GM23338 (cell line): ENCODE measurements around the gene GPSM1. TPM values are rescaled to one million over a fixed set of nuclear protein-coding genes. Genes with fewer than 3 reads are reported as not detected.

Experiments
- ATAC-seq: fragments of 200-7000 bp; cut with Tn5 transposase; 3 replicates; pipeline ENCODE4 v1.9.1; 2020
- DNase-seq: peaks from one replicate; pipeline ENCODE4 v3.0.0-alpha.2; 2015; ENCODE audit warnings: low spot score
- H2AFZ ChIP-seq: fragments of 200-600 bp; sonication (generic); 2 replicates; pipeline ENCODE4 v1.8.0; 2016; ENCODE audit warnings: antibody characterized with exemption, mild to moderate bottlenecking, moderate library complexity
- H3F3A ChIP-seq: fragments of 200-600 bp; sonication (generic); replicated peaks from 2 replicates; pipeline ENCODE4 v1.8.0; 2017; ENCODE audit warnings: antibody characterized with exemption, mixed run types, low read depth
- H3K27ac ChIP-seq: fragments of 200-600 bp; sonication (generic); 2 replicates; pipeline ENCODE4 v1.6.1; 2016; ENCODE audit warnings: low read depth
- H3K27me3 ChIP-seq: fragments of 200-600 bp; sonication (generic); 2 replicates; pipeline ENCODE4 v1.8.0; 2016; ENCODE audit warnings: mild to moderate bottlenecking, mixed run types, moderate library complexity; ENCODE audit not compliant: insufficient read depth
- H3K36me3 ChIP-seq: fragments of 200-600 bp; sonication (generic); 2 replicates; pipeline ENCODE4 v1.8.0; 2016; ENCODE audit warnings: mild to moderate bottlenecking; ENCODE audit not compliant: insufficient read depth
- H3K4me1 ChIP-seq: fragments of 200-600 bp; sonication (generic); 2 replicates; pipeline ENCODE4 v1.8.0; 2016; ENCODE audit warnings: mild to moderate bottlenecking, moderate library complexity; ENCODE audit not compliant: insufficient read depth
- H3K4me2 ChIP-seq: fragments of 200-600 bp; sonication (generic); 2 replicates; pipeline ENCODE4 v1.7.1; 2017; ENCODE audit warnings: mixed run types
- H3K4me3 ChIP-seq: fragments of 200-600 bp; sonication (generic); 2 replicates; pipeline ENCODE4 v1.6.1; 2016; ENCODE audit warnings: mixed run types
- H3K79me2 ChIP-seq: fragments of 200-600 bp; sonication (generic); replicated peaks from 2 replicates; pipeline ENCODE4 v1.8.0; 2017; ENCODE audit warnings: mild to moderate bottlenecking; ENCODE audit not compliant: insufficient read depth
- H3K9me2 ChIP-seq: fragments of 200-600 bp; sonication (generic); 2 replicates; pipeline ENCODE4 v1.8.0; 2017; ENCODE audit not compliant: insufficient read depth
- H4K20me1 ChIP-seq: fragments of 200-600 bp; sonication (generic); replicated peaks from 2 replicates; pipeline ENCODE4 v1.8.0; 2017; ENCODE audit warnings: mild to moderate bottlenecking; ENCODE audit not compliant: insufficient read depth
- H3K27ac Mint-ChIP-seq: 2 replicates; pipeline ENCODE4 v1.8.0; 2020; ENCODE audit warnings: inconsistent platforms, mild to moderate bottlenecking, moderate library complexity, mixed read lengths
- H3K27me3 Mint-ChIP-seq: 3 replicates; pipeline ENCODE4 v1.8.0; 2022; ENCODE audit warnings: low read depth, mild to moderate bottlenecking, moderate library complexity, mixed read lengths, inconsistent platforms; ENCODE audit not compliant: insufficient read depth, poor library complexity
- H3K36me3 Mint-ChIP-seq: 3 replicates; pipeline ENCODE4 v1.8.0; 2021; ENCODE audit warnings: low read depth, mild to moderate bottlenecking, inconsistent platforms, moderate library complexity, mixed read lengths
- H3K4me1 Mint-ChIP-seq: 3 replicates; pipeline ENCODE4 v1.8.0; 2020; ENCODE audit warnings: mild to moderate bottlenecking, inconsistent platforms, mixed read lengths
- H3K4me3 Mint-ChIP-seq: 3 replicates; pipeline ENCODE4 v1.8.0; 2021; ENCODE audit warnings: moderate library complexity, mild to moderate bottlenecking, inconsistent platforms, mixed read lengths
- H3K9me3 Mint-ChIP-seq: 3 replicates; pipeline ENCODE4 v1.8.0; 2020; ENCODE audit warnings: moderate library complexity, mild to moderate bottlenecking, inconsistent platforms, mixed read lengths
- CREB1 ChIP-seq: fragments of 250-450 bp; sonication (Bioruptor Pico); IDR thresholded peaks from 2 replicates; pipeline ENCODE4 v1.5.0; 2020; ENCODE audit warnings: low read depth, mild to moderate bottlenecking, moderate library complexity
- CTCF ChIP-seq, 2 experiments: fragments of 200-600 bp in 1 of 2; sonication (generic) in 1 of 2; conservative IDR thresholded peaks; 2 replicates each; pipeline versions ENCODE4 v1.5.1 to v1.6.1; 2016 to 2017; ENCODE audit warnings: antibody characterized with exemption in 2 of 2, low read depth in 2 of 2, mild to moderate bottlenecking in 2 of 2, moderate library complexity in 1 of 2
- EZH2 ChIP-seq: fragments of 200-600 bp; sonication (generic); IDR thresholded peaks from one replicate; pipeline ENCODE4 v1.8.0; 2017; ENCODE audit warnings: antibody characterized with exemption, mild to moderate bottlenecking, low read depth; ENCODE audit not compliant: unreplicated experiment
- EZH2phosphoT487 ChIP-seq: fragments of 200-600 bp; sonication (generic); IDR thresholded peaks from one replicate; pipeline ENCODE4 v1.8.1; 2018; ENCODE audit warnings: antibody characterized with exemption; ENCODE audit not compliant: unreplicated experiment
- POLR2AphosphoS5 ChIP-seq: IDR thresholded peaks from 2 replicates; pipeline ENCODE4 v1.6.1; 2016; ENCODE audit warnings: antibody characterized with exemption, low read depth
- ZNF331 ChIP-seq: fragments of 250-450 bp; sonication (Bioruptor Pico); IDR thresholded peaks from 2 replicates; pipeline ENCODE4 v1.5.0; 2020; ENCODE audit warnings: low read depth, mild to moderate bottlenecking, moderate library complexity
- polyA plus RNA-seq: library from polyadenylated mRNA; unstranded; fragments of >200 nt; fragmentation: Nextera tagmentation; extraction: Ambion mirVana; gene quantifications from 2 replicates; pipeline ENCODE4 v1.2.1, GENCODE V29; 2016
- total RNA-seq: library from RNA; depleted of rRNA; stranded (reverse); fragments of >200 nt; shearing (Covaris generic); gene quantifications from 2 replicates; pipeline ENCODE4 v1.2.3, GENCODE V29; 2014
- TF ChIP-seq, protein P1 (sequence below): IDR thresholded peaks from 2 replicates; pipeline ENCODE4 v1.6.1; 2016; ENCODE audit warnings: antibody characterized with exemption
- TF ChIP-seq, protein P2 (sequence below): IDR thresholded peaks from one replicate; pipeline ENCODE4 v1.6.1; 2018; ENCODE audit warnings: antibody characterized with exemption; ENCODE audit not compliant: unreplicated experiment
- TF ChIP-seq, protein P3 (sequence below): fragments of 250-450 bp; sonication (Bioruptor Pico); IDR thresholded peaks from 2 replicates; pipeline ENCODE4 v1.5.0; 2020; ENCODE audit warnings: mild to moderate bottlenecking, moderate library complexity

GPSM1 gene
- total and polyA plus RNA-seq, 2 experiments from 2014 or later = 4.8 to 23.2 TPM

DNA sequence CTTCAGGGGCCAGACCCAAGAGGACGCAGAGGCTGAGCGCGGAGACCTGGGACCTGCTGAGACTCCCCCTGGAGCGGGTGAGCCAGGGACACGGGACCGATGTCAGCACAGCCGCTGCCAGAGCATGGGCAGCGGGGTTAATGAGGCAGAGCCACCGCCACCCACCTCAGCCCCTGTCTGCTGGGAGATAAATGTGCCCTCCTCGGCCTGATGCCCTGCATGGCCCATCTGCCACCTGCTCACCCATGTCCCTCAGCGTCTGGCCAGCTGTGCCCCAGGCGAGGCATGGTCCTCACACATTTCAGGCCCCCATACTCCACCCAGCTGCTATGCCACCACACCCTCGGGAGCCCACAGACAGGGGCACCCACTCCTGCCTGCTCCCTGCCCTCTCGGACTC lies 21.4 kb downstream of the GPSM1 start (continued):
- TF ChIP-seq CTCF (conservative IDR thresholded peaks at IDR 0.05; ENCODE audit: low read depth in 2 of 2) (no peak), EZH2phosphoT487 (no peak), CREB1 (CRISPR knock-in tag) (no peak), ZNF331 (CRISPR knock-in tag) (no peak)
- TF ChIP-seq, protein P1, sequence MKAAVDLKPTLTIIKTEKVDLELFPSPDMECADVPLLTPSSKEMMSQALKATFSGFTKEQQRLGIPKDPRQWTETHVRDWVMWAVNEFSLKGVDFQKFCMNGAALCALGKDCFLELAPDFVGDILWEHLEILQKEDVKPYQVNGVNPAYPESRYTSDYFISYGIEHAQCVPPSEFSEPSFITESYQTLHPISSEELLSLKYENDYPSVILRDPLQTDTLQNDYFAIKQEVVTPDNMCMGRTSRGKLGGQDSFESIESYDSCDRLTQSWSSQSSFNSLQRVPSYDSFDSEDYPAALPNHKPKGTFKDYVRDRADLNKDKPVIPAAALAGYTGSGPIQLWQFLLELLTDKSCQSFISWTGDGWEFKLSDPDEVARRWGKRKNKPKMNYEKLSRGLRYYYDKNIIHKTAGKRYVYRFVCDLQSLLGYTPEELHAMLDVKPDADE = no peak
- TF ChIP-seq, protein P2, sequence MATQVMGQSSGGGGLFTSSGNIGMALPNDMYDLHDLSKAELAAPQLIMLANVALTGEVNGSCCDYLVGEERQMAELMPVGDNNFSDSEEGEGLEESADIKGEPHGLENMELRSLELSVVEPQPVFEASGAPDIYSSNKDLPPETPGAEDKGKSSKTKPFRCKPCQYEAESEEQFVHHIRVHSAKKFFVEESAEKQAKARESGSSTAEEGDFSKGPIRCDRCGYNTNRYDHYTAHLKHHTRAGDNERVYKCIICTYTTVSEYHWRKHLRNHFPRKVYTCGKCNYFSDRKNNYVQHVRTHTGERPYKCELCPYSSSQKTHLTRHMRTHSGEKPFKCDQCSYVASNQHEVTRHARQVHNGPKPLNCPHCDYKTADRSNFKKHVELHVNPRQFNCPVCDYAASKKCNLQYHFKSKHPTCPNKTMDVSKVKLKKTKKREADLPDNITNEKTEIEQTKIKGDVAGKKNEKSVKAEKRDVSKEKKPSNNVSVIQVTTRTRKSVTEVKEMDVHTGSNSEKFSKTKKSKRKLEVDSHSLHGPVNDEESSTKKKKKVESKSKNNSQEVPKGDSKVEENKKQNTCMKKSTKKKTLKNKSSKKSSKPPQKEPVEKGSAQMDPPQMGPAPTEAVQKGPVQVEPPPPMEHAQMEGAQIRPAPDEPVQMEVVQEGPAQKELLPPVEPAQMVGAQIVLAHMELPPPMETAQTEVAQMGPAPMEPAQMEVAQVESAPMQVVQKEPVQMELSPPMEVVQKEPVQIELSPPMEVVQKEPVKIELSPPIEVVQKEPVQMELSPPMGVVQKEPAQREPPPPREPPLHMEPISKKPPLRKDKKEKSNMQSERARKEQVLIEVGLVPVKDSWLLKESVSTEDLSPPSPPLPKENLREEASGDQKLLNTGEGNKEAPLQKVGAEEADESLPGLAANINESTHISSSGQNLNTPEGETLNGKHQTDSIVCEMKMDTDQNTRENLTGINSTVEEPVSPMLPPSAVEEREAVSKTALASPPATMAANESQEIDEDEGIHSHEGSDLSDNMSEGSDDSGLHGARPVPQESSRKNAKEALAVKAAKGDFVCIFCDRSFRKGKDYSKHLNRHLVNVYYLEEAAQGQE = no peak

GRCh38 chr9:136349546-136349945 lies 22.2 kb downstream of the GPSM1 start:
- H3K27ac ChIP-seq = no peak overlapping the region
- no peak overlapping the region for H3K4me3 ChIP-seq
- H3K79me2 ChIP-seq = no peaks in the 10 kb centered on the region
- Mint-ChIP-seq H3K4me3 (no peak overlapping the region), H3K9me3 (no peaks in the 10 kb centered on the region; the same call in 1 of the 3 replicates), H3K27ac (no peak overlapping the region), H3K4me1 (no peaks in the 10 kb centered on the region), H3K27me3 (peaks cover 15% of the 10 kb centered on the region), H3K36me3 (no peaks in the 10 kb centered on the region)
- no peaks in the 10 kb centered on the region; the same call in 1 of the 2 replicates for H3K4me1 ChIP-seq
- no peak overlapping the region for H2AFZ ChIP-seq
- no peaks in the 10 kb centered on the region for H3K36me3 ChIP-seq
- H3K9me2 ChIP-seq = no peaks in the 10 kb centered on the region
- ATAC-seq (no peak), DNase-seq (no peak)
- H4K20me1 ChIP-seq = no peaks in the 10 kb centered on the region
- H3K4me2 ChIP-seq = no peak overlapping the region
- H3K27me3 ChIP-seq = no peaks in the 10 kb centered on the region
- H3F3A ChIP-seq = no peaks in the 10 kb centered on the region
- TF ChIP-seq EZH2 (no peak), POLR2AphosphoS5 (no peak)
- TF ChIP-seq, protein P1 = no peak
- TF ChIP-seq, protein P3, sequence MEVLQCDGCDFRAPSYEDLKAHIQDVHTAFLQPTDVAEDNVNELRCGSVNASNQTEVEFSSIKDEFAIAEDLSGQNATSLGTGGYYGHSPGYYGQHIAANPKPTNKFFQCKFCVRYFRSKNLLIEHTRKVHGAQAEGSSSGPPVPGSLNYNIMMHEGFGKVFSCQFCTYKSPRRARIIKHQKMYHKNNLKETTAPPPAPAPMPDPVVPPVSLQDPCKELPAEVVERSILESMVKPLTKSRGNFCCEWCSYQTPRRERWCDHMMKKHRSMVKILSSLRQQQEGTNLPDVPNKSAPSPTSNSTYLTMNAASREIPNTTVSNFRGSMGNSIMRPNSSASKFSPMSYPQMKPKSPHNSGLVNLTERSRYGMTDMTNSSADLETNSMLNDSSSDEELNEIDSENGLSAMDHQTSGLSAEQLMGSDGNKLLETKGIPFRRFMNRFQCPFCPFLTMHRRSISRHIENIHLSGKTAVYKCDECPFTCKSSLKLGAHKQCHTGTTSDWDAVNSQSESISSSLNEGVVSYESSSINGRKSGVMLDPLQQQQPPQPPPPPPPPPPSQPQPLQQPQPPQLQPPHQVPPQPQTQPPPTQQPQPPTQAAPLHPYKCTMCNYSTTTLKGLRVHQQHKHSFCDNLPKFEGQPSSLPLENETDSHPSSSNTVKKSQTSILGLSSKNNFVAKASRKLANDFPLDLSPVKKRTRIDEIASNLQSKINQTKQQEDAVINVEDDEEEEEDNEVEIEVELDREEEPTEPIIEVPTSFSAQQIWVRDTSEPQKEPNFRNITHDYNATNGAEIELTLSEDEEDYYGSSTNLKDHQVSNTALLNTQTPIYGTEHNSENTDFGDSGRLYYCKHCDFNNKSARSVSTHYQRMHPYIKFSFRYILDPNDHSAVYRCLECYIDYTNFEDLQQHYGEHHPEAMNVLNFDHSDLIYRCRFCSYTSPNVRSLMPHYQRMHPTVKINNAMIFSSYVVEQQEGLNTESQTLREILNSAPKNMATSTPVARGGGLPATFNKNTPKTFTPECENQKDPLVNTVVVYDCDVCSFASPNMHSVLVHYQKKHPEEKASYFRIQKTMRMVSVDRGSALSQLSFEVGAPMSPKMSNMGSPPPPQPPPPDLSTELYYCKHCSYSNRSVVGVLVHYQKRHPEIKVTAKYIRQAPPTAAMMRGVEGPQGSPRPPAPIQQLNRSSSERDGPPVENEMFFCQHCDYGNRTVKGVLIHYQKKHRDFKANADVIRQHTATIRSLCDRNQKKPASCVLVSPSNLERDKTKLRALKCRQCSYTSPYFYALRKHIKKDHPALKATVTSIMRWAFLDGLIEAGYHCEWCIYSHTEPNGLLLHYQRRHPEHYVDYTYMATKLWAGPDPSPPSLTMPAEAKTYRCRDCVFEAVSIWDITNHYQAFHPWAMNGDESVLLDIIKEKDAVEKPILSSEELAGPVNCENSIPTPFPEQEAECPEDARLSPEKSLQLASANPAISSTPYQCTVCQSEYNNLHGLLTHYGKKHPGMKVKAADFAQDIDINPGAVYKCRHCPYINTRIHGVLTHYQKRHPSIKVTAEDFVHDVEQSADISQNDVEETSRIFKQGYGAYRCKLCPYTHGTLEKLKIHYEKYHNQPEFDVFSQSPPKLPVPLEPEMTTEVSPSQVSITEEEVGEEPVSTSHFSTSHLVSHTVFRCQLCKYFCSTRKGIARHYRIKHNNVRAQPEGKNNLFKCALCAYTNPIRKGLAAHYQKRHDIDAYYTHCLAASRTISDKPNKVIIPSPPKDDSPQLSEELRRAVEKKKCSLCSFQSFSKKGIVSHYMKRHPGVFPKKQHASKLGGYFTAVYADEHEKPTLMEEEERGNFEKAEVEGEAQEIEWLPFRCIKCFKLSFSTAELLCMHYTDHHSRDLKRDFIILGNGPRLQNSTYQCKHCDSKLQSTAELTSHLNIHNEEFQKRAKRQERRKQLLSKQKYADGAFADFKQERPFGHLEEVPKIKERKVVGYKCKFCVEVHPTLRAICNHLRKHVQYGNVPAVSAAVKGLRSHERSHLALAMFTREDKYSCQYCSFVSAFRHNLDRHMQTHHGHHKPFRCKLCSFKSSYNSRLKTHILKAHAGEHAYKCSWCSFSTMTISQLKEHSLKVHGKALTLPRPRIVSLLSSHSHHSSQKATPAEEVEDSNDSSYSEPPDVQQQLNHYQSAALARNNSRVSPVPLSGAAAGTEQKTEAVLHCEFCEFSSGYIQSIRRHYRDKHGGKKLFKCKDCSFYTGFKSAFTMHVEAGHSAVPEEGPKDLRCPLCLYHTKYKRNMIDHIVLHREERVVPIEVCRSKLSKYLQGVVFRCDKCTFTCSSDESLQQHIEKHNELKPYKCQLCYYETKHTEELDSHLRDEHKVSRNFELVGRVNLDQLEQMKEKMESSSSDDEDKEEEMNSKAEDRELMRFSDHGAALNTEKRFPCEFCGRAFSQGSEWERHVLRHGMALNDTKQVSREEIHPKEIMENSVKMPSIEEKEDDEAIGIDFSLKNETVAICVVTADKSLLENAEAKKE = no peak
